Tibial artery (tissue), 4 donors: ENCODE results near the gene CEP131.

Experiments used
- DNase-seq, 2 donors: peaks; one replicate each; pipeline ENCODE4 v3.0.0-alpha.2; 2019
- H3K27ac ChIP-seq, 2 donors: fragments of 200-600 bp; sonication (generic) in 1 of 2; 1 replicate in 1 of 2; 2 replicates in 1 of 2; pipeline ENCODE4 v1.5.1; 2018 to 2019; ENCODE audit warnings: mild to moderate bottlenecking in 1 of 2
- H3K27me3 ChIP-seq, 2 donors: fragments of 200-600 bp; sonication (generic) in 1 of 2; one replicate each; pipeline versions ENCODE4 v1.5.1 to v1.6.0; 2016 to 2019
- H3K36me3 ChIP-seq, 3 donors: fragments of 200-600 bp; sonication (generic) in 2 of 3; one replicate each; pipeline ENCODE4 v1.5.1; 2016 to 2019; ENCODE audit warnings: mild to moderate bottlenecking in 2 of 3
- H3K4me1 ChIP-seq, 4 donors: fragments of 200-600 bp; sonication (generic) in 2 of 4; 1 replicate in 3 of 4; 2 replicates in 1 of 4; pipeline ENCODE4 v1.5.1; 2016 to 2019
- H3K4me3 ChIP-seq, 2 donors: fragments of 200-600 bp; sonication (generic) in 1 of 2; 1 replicate in 1 of 2; 2 replicates in 1 of 2; pipeline ENCODE4 v1.5.1; 2018 to 2019; ENCODE audit warnings: mild to moderate bottlenecking in 2 of 2
- H3K9me3 ChIP-seq, 3 donors: fragments of 200-600 bp; sonication (generic) in 1 of 3; one replicate each; pipeline ENCODE4 v1.5.1; 2016 to 2019
- CTCF ChIP-seq, 2 experiments: fragments of 200-600 bp in 1 of 2; fragments of 450-650 bp in 1 of 2; IDR thresholded peaks; one replicate each; pipeline ENCODE4 v1.5.1; 2017 to 2019; ENCODE audit warnings: antibody characterized with exemption in 2 of 2, mild to moderate bottlenecking in 1 of 2, moderate library complexity in 1 of 2
- intact Hi-C: fragments of 100-400 bp; cut with DNase I; formaldehyde crosslinking; loops from one replicate; pipeline ENCODE4 v1.15.0; 2023; ENCODE audit warnings: low total_unique reads

Gene CEP131

DNA sequence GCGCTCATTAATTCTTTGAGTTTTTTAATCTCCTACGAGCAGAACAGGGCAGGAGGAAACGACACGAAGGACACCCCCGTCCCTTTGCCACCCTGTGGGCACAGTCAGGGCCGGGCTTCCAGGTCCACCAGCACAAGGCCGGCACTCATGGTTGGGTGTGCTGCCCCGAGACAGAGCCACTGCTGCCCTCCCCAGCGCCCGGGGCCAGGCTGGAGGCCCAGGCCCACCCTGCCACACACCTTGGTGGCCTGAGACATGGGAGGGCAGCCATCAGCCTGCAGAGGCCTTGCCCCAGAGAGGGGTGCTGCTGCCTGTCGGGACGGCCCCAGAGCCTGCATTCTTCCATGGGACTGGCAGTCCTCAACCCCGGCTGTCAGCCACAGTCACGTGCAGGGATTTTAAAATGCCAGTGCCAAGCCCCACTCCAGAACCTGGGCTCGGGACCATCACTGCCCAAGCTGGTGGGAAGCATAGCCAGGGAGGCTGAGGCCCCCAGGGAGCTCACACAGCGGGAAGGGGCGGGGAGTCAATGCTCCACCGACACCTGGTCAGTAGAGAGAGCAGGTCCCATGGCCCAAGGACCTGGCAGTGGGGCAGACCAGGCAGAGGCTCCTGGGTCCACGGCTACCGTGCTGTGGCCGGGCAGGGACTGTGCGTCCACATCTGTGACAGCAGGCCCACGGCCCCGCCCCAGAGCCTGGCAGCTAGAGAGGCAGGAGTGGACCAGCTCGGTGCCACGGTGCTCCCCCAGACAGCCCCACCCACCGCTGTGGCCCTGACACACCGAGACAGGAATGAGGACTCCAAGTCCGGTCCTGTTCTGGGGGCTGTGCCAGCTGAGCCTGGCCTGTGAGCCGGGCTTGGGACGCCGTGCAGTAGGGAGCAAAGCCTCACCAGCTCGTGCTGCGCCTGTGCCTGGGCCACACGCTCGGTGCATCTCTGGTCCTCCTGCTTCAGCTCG is 27.5 kb downstream of the CEP131 start:
- intact Hi-C loops: no loop called here
- no peak for DNase-seq
- Histone ChIP-seq H3K4me3 (no peak overlapping the region), H3K36me3 (peaks cover 0 to 95% (median 0%) of the 10 kb centered on the region in 3 donors), H3K4me1 (no peaks in the 10 kb centered on the region), H3K27ac (no peak overlapping the region), H3K27me3 (no peaks in the 10 kb centered on the region), H3K9me3 (no peaks in the 10 kb centered on the region)
- TF ChIP-seq CTCF (IDR thresholded peaks at IDR 0.05): no peak

- Histone ChIP-seq H3K36me3 (peaks cover 0 to 95% (median 0%) of the 10 kb centered on the region in 3 donors), H3K4me1 (no peaks in the 10 kb centered on the region), H3K4me3 (no peak overlapping the region), H3K27me3 (no peaks in the 10 kb centered on the region), H3K9me3 (no peaks in the 10 kb centered on the region), H3K27ac (no peak overlapping the region)
- TF ChIP-seq CTCF (IDR thresholded peaks at IDR 0.05): no peak
- no peak for DNase-seq
- intact Hi-C loops: no loop called here
Observed at GRCh38 chr17:81194225-81194760, 28.5 kb downstream of the CEP131 start.

- H3K27me3 ChIP-seq: no peaks in the 10 kb centered on the region
- no peaks in the 10 kb centered on the region for H3K4me1 ChIP-seq
- no peak overlapping the region for H3K4me3 ChIP-seq
- DNase-seq: no peak
- TF ChIP-seq CTCF (IDR thresholded peaks at IDR 0.05): no peak
- intact Hi-C loops: no loop called here
- H3K27ac ChIP-seq: no peak overlapping the region
- no peaks in the 10 kb centered on the region for H3K9me3 ChIP-seq
- H3K36me3 ChIP-seq: peaks cover 0 to 95% (median 0%) of the 10 kb centered on the region in 3 donors
Observed at GRCh38 chr17:81193470-81194224, 29.1 kb downstream of the CEP131 start.

GRCh38 chr17:81193051-81193410 is 29.7 kb downstream of the CEP131 start:
- no peak for TF ChIP-seq CTCF (IDR thresholded peaks at IDR 0.05)
- intact Hi-C loops: no loop called here
- Histone ChIP-seq H3K27me3 (no peaks in the 10 kb centered on the region), H3K36me3 (peaks cover 0 to 94% (median 0%) of the 10 kb centered on the region in 3 donors), H3K9me3 (no peaks in the 10 kb centered on the region), H3K4me1 (no peaks in the 10 kb centered on the region), H3K4me3 (no peak overlapping the region), H3K27ac (no peak overlapping the region)
- DNase-seq: no peak

GRCh38 chr17:81192386-81193050 is 30.2 kb downstream of the CEP131 start:
- no peaks in the 10 kb centered on the region for H3K9me3 ChIP-seq
- H3K27me3 ChIP-seq: no peaks in the 10 kb centered on the region
- no peak for TF ChIP-seq CTCF (IDR thresholded peaks at IDR 0.05)
- DNase-seq: no peak
- H3K27ac ChIP-seq: no peak overlapping the region
- intact Hi-C loops: no loop called here
- H3K4me1 ChIP-seq: no peaks in the 10 kb centered on the region
- H3K36me3 ChIP-seq: peaks cover 0 to 89% (median 0%) of the 10 kb centered on the region in 3 donors
- no peak overlapping the region for H3K4me3 ChIP-seq
